WTC11 (cell line): Measurements from ENCODE around the gene PTPRT. TPM values are rescaled to one million over a fixed set of nuclear protein-coding genes. Genes with fewer than 3 reads are reported as not detected.
A peak's percentile ranks its signal among the peaks of the same experiment; 100 is the strongest.

Experiments used
- ATAC-seq: fragments of 200-7000 bp; cut with Tn5 transposase; 2 replicates; pipeline ENCODE4 v1.10.0; 2021; ENCODE audit warnings: mild to moderate bottlenecking, moderate library complexity
- CTCF ChIA-PET: fragments of 300-600 bp; sonication (Branson Sonifier 250); formaldehyde crosslinking; loops from one replicate; lab custom pipeline; 2021; ENCODE audit warnings: antibody characterized with exemption; lab: Charles Lee
- POLR2A ChIA-PET: fragments of 350-600 bp; sonication (Branson Sonifier 250); formaldehyde crosslinking; loops from one replicate; lab custom pipeline; 2021; ENCODE audit warnings: antibody characterized with exemption; lab: Charles Lee
- DNase-seq: peaks from one replicate; pipeline ENCODE4 v3.0.0; 2021; ENCODE audit warnings: low spot score
- H3K27ac Mint-ChIP-seq: 2 replicates; pipeline ENCODE4 v1.8.0; 2021; ENCODE audit warnings: mixed read lengths
- H3K27me3 Mint-ChIP-seq: 2 replicates; pipeline ENCODE4 v1.8.0; 2021; ENCODE audit warnings: low read depth, mild to moderate bottlenecking, moderate library complexity, mixed read lengths
- H3K36me3 Mint-ChIP-seq: 2 replicates; pipeline ENCODE4 v1.8.0; 2021; ENCODE audit warnings: mixed read lengths
- H3K4me1 Mint-ChIP-seq: 2 replicates; pipeline ENCODE4 v1.8.0; 2022; ENCODE audit warnings: mixed read lengths
- H3K4me3 Mint-ChIP-seq: 2 replicates; pipeline ENCODE4 v1.8.0; 2021; ENCODE audit warnings: mild to moderate bottlenecking, moderate library complexity, mixed read lengths
- H3K9me3 Mint-ChIP-seq: 2 replicates; pipeline ENCODE4 v1.8.0; 2021; ENCODE audit warnings: mixed read lengths
- ARID4B ChIP-seq: sonication (generic); formaldehyde crosslinking; IDR thresholded peaks from 2 replicates; pipeline ENCODE4 v1.8.0; 2023; ENCODE audit warnings: missing genetic modification reagents, mild to moderate bottlenecking, borderline replicate concordance
- FOXJ3 ChIP-seq: sonication (generic); formaldehyde crosslinking; IDR thresholded peaks from 2 replicates; pipeline ENCODE4 v1.9.0; 2021; ENCODE audit warnings: missing genetic modification reagents, mild to moderate bottlenecking, borderline replicate concordance
- GABPB1 ChIP-seq: sonication (generic); formaldehyde crosslinking; IDR thresholded peaks from 2 replicates; pipeline ENCODE4 v1.8.1; 2023; ENCODE audit warnings: mild to moderate bottlenecking, missing genetic modification reagents
- HMGA2 ChIP-seq: fragments of 250-450 bp; sonication (Bioruptor Pico); IDR thresholded peaks from 2 replicates; pipeline ENCODE4 v1.4.0; 2021; ENCODE audit warnings: mild to moderate bottlenecking, moderate library complexity
- HMGXB4 ChIP-seq: sonication (generic); formaldehyde crosslinking; IDR thresholded peaks from 2 replicates; pipeline ENCODE4 v1.8.1; 2023; ENCODE audit warnings: mild to moderate bottlenecking, moderate library complexity, missing genetic modification reagents
- IRF2 ChIP-seq: sonication (generic); formaldehyde crosslinking; IDR thresholded peaks from 2 replicates; pipeline ENCODE4 v1.8.0; 2022; ENCODE audit warnings: low read depth, missing genetic modification reagents, borderline replicate concordance
- MLX ChIP-seq: sonication (generic); formaldehyde crosslinking; IDR thresholded peaks from 2 replicates; pipeline ENCODE4 v1.8.1; 2023; ENCODE audit warnings: mild to moderate bottlenecking, missing genetic modification reagents, moderate library complexity
- MYBL2 ChIP-seq: sonication (generic); formaldehyde crosslinking; IDR thresholded peaks from 2 replicates; pipeline ENCODE4 v1.8.1; 2023; ENCODE audit warnings: mild to moderate bottlenecking, moderate library complexity, missing genetic modification reagents
- NFYB ChIP-seq: sonication (generic); formaldehyde crosslinking; conservative IDR thresholded peaks from 2 replicates; pipeline ENCODE4 v1.8.0; 2022; ENCODE audit warnings: low read depth, missing genetic modification reagents
- SP1 ChIP-seq: sonication (generic); formaldehyde crosslinking; conservative IDR thresholded peaks from 2 replicates; pipeline ENCODE4 v1.8.1; 2022; ENCODE audit warnings: missing genetic modification reagents
- STAT6 ChIP-seq: sonication (generic); formaldehyde crosslinking; conservative IDR thresholded peaks from 2 replicates; pipeline ENCODE4 v1.8.1; 2023; ENCODE audit warnings: mild to moderate bottlenecking, low read depth, missing genetic modification reagents, moderate library complexity
- USF2 ChIP-seq: sonication (generic); formaldehyde crosslinking; IDR thresholded peaks from 2 replicates; pipeline ENCODE4 v1.8.1; 2023; ENCODE audit warnings: mild to moderate bottlenecking, missing genetic modification reagents, moderate library complexity
- ZNF121 ChIP-seq: sonication (generic); formaldehyde crosslinking; IDR thresholded peaks from 2 replicates; pipeline ENCODE4 v1.8.0; 2023; ENCODE audit warnings: missing genetic modification reagents
- ZNF281 ChIP-seq: sonication (generic); formaldehyde crosslinking; IDR thresholded peaks from 2 replicates; pipeline ENCODE4 v1.8.0; 2023; ENCODE audit warnings: mild to moderate bottlenecking, missing genetic modification reagents
- ZNF396 ChIP-seq: fragments of 250-450 bp; sonication (Bioruptor Pico); IDR thresholded peaks from 2 replicates; pipeline ENCODE4 v1.8.0; 2021; ENCODE audit warnings: mild to moderate bottlenecking, moderate library complexity, borderline replicate concordance
- total RNA-seq: library from RNA; stranded (reverse); gene quantifications from 3 replicates; pipeline ENCODE4 v1.2.3, GENCODE V29; 2021

Gene PTPRT
- total RNA-seq, 1 experiment from 2014 or later, result 1.1 TPM

GRCh38 chr20:42173440-42173839 is 1016.3 kb downstream of the PTPRT start (continued):
- TF ChIP-seq ARID4B (CRISPR knock-in tag), result no peak
- TF ChIP-seq FOXJ3 (CRISPR knock-in tag), result no peak
- no peak for TF ChIP-seq ZNF396 (CRISPR knock-in tag)
- TF ChIP-seq IRF2 (CRISPR knock-in tag), result no peak

- Mint-ChIP-seq H3K4me3 (no peak overlapping the region), H3K36me3 (no peaks in the 10 kb centered on the region), H3K4me1 (peaks cover 13% of the 10 kb centered on the region), H3K9me3 (no peaks in the 10 kb centered on the region), H3K27ac (no peak overlapping the region), H3K27me3 (peaks cover 28% of the 10 kb centered on the region)
- CTCF ChIA-PET, result interaction anchor here (1.2 kb wide), 1 partner anchor 128 kb away, joined by 3 read pairs; no protein-coding TSS in a partner anchor
- POLR2A ChIA-PET, result no interaction called here
- ATAC-seq (no peak), DNase-seq (no peak)
- TF ChIP-seq ZNF121 (CRISPR knock-in tag) (no peak), HMGA2 (CRISPR knock-in tag) (no peak), ZNF281 (CRISPR knock-in tag) (no peak), HMGXB4 (CRISPR knock-in tag) (no peak), NFYB (no peak)
These were observed 1025.4 kb downstream of the PTPRT start for GRCh38 chr20:42164121-42164890.

- peaks cover 13% of the 10 kb centered on the region for H3K4me1 Mint-ChIP-seq
- H3K27ac Mint-ChIP-seq, result no peak overlapping the region
- H3K4me3 Mint-ChIP-seq, result no peak overlapping the region
- ATAC-seq (peak; percentile 73), DNase-seq (no peak)
- ChIA-PET POLR2A (no interaction called here), CTCF (interaction anchor here (0.6 to 1.2 kb wide), 2 partner anchors 9 to 26 kb away, joined by 3 read pairs; no protein-coding TSS in a partner anchor)
- H3K9me3 Mint-ChIP-seq, result no peaks in the 10 kb centered on the region
- H3K27me3 Mint-ChIP-seq, result peaks cover 21% of the 10 kb centered on the region
- TF ChIP-seq HMGA2 (CRISPR knock-in tag), result no peak
- TF ChIP-seq STAT6 (CRISPR knock-in tag), result no peak
- no peak for TF ChIP-seq USF2 (CRISPR knock-in tag)
- no peak for TF ChIP-seq MYBL2
- no peak for TF ChIP-seq SP1 (CRISPR knock-in tag)
- TF ChIP-seq ZNF121 (CRISPR knock-in tag), result no peak
- no peak for TF ChIP-seq GABPB1
- no peak for TF ChIP-seq MLX (CRISPR knock-in tag)
- H3K36me3 Mint-ChIP-seq, result no peaks in the 10 kb centered on the region
These were observed 1028.4 kb downstream of the PTPRT start for GRCh38 chr20:42161228-42161829.
